Esophagus mucosa (tissue), 1 donor: ENCODE results near the gene VDAC2. TPM values are rescaled to one million over a fixed set of nuclear protein-coding genes. Genes with fewer than 3 reads are reported as not detected.
"Not testable (repeated sequence)": the region's sequence is repeated elsewhere in the genome, so short reads cannot be mapped to it uniquely, and the experiment has no call there.

Source experiments
- ATAC-seq: fragments of 200-7000 bp; cut with Tn5 transposase; one replicate; pipeline ENCODE4 v1.9.1; 2020
- total RNA-seq: library from RNA; stranded (reverse); gene quantifications from one replicate; pipeline ENCODE4 v1.2.4, GENCODE V29; 2023
- donor health status: DM: yes; HTN: yes; CAD: no.

The VDAC2 gene, protein sequence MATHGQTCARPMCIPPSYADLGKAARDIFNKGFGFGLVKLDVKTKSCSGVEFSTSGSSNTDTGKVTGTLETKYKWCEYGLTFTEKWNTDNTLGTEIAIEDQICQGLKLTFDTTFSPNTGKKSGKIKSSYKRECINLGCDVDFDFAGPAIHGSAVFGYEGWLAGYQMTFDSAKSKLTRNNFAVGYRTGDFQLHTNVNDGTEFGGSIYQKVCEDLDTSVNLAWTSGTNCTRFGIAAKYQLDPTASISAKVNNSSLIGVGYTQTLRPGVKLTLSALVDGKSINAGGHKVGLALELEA
- 356 TPM for total RNA-seq

DNA sequence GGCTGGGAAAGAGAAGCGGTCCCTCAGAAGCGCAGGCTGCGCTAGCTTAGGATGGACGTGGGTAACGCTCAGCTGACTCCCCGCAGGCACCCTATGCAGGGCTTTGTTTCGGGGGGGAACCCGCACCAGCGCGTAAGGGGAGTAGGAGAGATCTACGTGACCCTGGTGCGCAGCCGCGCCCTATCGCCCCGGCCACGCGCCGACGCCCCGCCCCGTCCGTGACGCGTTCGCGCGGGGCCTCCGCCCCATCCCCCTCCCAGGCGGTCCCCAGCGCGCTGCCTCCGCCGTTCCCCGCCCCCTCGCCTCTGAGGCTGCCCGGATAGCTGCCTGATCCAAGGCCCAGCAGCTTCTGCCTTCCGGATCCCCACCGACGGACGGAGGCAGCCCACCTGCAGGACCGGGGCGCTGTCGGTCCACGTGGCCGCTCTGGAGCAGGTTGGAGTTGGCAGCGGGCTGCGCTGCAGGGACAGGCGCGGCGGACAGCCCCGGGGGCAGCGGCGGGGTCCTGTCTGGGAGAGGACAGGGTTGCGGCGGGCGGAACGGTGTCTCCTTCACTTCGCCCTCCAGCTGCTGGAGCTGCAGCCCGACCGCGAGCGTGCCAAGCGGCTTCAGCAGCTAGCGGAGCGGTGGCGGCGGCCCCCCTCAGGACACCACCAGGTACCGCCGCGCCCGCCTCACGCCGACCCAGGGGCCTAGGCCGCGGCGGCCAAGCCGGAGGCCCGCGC lies at the start of gene VDAC2:
Gene VDAC2, plus strand, starts transcription at position 515 of the 725 bp plus-strand sequence. CDS start 363 bp downstream, outside the sequence.
- ATAC-seq = peak; percentile 86

GRCh38 chr10:75165684-75166622 lies 44.6 kb upstream of the VDAC2 start:
- no peak for ATAC-seq

- no peak for ATAC-seq
These were observed 44.0 kb upstream of the VDAC2 start for GRCh38 chr10:75166623-75166972.

DNA sequence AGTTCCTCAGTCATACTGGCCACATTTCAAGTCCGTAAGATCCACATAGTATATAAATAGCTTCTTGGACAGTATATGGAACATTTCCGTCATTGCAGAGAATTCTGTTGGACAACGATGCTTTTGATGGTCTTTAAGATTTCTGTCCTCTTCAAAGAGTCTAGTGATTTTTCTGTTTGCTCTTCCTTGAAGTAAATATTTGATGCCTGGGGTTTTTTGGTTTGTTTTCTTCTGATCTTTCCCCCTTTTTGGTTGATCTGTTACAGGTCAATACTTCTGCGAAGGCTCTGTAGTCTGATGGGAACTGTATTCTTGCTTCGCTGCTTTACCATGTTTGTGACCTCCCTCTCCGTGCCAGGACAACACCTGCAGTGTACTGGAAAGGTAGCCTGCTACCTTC lies 42.3 kb upstream of the VDAC2 start:
- no peak for ATAC-seq

DNA sequence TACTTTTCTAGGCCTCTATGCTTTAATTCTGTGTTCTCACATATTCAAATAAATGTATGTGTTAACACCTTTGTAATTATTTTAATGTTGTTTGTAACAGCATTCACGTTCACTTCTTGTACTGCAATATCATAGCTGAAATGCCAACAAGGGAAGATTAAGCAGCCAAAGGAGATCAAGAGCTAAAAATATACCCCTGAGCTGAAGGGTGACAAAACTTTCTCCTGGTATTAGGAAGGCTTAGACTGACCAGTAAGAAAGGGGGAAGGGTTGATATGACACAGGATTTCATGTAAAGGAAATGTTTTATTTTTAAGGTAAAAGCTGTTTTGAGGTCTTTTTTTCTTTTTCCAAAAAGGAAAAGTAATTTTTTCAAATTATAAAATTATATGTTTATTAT lies 40.4 kb upstream of the VDAC2 start:
- no peak for ATAC-seq

- ATAC-seq = peak; percentile 26
These were observed 35.5 kb upstream of the VDAC2 start for GRCh38 chr10:75175046-75175445.

GRCh38 chr10:75176046-75176445 lies 34.5 kb upstream of the VDAC2 start:
- ATAC-seq = no peak

- no peak for ATAC-seq
These were observed 33.9 kb upstream of the VDAC2 start for GRCh38 chr10:75176736-75177135.

DNA sequence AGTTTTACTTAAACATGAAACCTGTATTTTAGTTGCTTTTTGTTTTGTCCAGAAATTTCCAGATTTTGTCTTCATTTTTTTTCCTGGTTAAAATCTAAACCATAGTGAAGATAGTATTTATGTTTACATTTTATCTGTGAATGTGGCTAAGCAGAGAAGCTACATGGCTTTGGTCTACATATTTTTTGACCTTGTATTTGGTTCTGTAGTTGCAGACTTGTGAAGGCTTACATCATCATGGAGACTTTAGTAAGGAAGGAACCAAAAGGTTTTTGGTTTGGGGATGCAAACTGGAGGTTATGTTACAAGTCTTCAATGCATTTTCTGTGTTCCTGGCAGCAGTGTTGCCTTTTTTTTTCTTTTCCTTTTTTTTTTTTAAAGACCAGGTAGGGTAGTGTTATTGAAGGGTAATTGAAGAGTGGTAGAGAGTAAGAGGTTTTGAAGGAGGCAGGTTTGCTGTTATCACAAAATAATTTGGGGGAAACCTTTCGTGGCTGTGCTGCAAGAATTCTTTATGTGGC lies 30.9 kb upstream of the VDAC2 start:
- no peak for ATAC-seq

- no peak for ATAC-seq
These were observed 30.0 kb upstream of the VDAC2 start for GRCh38 chr10:75180592-75180991.

- ATAC-seq = no peak
These were observed 29.5 kb upstream of the VDAC2 start for GRCh38 chr10:75181073-75181472.

- peak; percentile 62 for ATAC-seq
These were observed 24.3 kb upstream of the VDAC2 start for GRCh38 chr10:75186310-75186709.

DNA sequence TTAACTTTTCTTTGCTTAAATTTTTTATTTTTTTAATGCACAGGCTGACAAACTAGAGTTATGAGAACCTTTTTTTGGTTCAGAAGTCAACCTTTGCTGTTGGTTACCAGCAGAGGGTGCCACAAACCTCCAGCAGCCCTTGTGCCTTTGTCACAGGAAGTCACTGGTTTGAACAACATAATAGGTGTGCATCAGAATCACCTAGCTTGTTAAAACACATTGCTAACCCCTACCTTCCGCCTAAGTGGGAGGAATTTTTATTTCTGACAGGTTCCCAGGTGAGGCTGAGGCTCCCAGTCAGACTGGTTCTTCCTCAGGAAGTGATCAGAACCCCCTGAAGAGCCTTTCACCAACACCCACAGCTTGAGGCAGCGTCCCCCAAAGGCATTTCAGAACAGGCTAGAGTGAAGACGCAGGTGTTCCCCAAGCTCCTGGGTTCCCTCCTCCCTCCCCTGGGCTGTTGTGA lies 22.6 kb upstream of the VDAC2 start:
- ATAC-seq = peak; percentile 76

DNA sequence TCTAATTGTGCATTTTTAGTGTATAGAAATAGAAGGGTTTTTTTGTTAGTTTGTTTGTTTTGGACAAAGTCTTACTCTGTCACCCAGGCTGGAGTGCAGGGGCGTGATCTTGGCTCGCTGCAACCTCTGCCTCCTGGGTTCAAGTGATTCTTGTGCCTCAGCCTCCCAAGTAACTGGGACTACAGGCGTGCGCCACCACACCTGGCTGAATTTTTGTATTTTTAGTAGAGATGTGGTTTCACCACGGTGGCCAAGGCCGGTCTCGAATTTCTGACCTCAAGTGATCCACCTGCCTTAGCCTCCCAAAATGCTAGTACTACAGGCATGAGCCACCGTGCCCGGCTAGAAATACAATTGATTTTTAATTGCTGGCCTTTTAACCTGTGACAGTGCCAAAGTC lies 22.1 kb upstream of the VDAC2 start:
- not testable (repeated sequence) for ATAC-seq

GRCh38 chr10:75189266-75190096 lies 21.1 kb upstream of the VDAC2 start:
- ATAC-seq = no peak

DNA sequence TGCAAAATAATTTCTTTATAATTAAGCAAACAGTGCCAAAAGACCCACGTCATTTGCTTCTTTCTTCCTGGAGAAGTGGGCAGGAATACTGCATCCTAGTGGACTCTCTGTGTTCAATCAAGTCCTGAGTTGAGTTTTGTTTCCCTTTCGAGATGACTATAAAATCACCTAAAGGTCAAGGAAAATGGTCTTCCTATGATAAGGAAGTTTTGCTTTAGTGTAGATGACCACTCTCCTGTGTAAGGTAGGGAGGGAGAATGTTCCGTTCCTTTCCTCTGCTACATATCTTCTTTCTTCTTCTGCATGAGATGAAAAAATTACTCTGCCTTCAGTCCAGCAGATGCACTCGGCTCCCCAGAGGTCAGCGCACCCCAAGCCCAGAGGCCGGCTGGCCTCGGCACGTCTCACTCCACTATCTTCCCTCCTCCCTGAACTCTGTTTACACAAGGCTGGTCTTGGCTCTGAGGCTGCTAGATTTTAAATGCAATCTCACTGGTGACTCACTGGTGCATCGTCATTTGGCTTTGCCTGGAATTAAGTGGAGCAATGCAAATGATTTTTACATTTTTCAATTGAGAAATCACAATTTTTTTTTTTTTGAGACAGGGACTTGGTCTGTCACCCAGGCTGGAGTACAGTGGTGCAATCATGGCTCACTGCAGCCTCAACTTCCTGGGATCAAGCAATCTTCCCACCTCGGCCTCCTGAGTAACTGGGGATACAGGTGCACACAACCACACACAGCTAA lies 18.6 kb upstream of the VDAC2 start:
- ATAC-seq = peak; percentile 70

GRCh38 chr10:75194625-75195024 lies 16.0 kb upstream of the VDAC2 start:
- ATAC-seq = not testable (repeated sequence)

DNA sequence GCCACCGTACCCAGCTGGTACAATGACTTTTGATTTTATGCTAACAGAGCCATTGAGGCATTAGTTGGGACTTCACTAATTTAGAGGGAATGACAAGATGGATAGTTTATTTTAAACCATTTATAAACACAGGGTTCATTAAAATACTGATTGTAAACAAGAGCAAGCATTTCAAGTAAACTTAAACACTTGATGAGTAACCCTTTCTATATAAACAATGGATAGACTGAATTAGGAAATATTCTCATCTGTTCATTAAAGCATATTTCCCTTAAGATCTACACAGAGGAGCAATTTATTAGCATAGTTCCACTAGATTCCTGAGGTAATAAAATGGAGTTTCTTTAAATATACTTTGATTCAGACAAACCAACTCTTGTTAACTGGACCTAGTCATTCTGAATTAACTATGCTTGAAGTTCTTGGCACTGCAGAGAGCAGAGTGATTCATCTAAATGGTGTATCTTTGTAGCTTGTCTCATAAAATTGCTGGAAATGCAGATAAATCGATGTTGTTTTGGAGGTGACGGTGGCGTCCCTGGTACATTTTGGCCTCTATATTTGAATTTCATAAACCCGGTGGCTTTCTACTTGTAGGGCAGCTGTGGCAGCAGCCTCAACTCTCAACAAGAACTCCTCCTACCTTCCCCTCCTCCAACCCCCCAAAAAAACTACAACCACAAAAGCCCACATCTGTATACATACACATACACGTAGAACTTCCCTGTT lies 15.4 kb upstream of the VDAC2 start:
- ATAC-seq = no peak

DNA sequence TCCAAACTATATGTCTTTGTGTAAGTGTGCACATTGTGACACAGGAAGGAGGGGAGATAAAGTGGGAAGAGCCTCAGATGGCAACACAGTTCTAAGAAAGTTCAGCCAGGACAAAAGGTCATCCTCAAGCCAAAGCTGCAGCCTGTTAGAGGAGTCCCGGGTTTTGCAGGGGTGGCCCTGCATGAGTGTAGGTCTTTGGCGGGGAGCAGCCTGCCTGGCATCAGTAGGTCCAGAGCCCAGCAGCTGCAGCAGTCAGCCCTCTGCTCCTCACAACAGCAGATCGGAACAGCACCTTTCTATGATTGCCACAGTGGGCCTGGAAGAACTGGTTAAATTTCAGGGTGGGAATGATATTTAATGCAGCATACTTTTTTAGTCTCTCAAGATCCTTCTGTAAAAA lies 13.5 kb upstream of the VDAC2 start:
- no peak for ATAC-seq

DNA sequence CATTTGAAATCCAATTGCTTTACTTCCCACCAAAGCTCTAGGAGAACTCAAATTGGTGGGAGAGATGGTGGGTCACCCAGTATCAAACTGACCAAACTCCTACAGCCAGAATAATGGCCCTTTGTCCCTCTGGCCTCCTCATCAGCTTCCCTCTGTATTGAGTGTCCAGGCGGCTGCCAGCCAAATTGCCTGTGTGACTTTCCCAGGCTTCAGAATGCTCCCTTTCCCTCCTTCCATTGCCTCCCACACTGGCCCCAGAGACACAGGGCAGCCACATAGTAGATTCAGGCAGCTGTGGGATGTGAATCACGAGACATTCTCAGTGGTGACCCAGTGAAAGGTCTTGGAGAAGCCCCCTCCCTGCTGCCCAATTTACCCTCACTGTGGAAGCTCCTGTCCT lies 12.7 kb upstream of the VDAC2 start:
- no peak for ATAC-seq
